SK-N-SH (cell line): Measurements from ENCODE around the gene MRM1. TPM values are rescaled to one million over a fixed set of nuclear protein-coding genes. Genes with fewer than 3 reads are reported as not detected.

Experiments
- CTCF ChIA-PET: fragments of 300-600, 350-600 bp; formaldehyde crosslinking; extraction: SDS; loops from one replicate; lab custom pipeline; 2021; lab: Yijun Ruan, JAX
- POLR2A ChIA-PET: fragments of 350-600 bp; sonication (Branson Sonifier 250); formaldehyde crosslinking; extraction: SDS; loops from one replicate; lab custom pipeline; 2020; ENCODE audit warnings: antibody characterized with exemption, inconsistent platforms; lab: Yijun Ruan, JAX
- DNase-seq: peaks from one replicate; pipeline ENCODE4 v3.0.0; 2012
- H2AFZ ChIP-seq: fragments of 200-600 bp; sonication (generic); 2 replicates; pipeline ENCODE4 v1.8.1; 2016; ENCODE audit warnings: antibody characterized with exemption, mild to moderate bottlenecking, low read depth
- H3F3A ChIP-seq: fragments of 200-600 bp; sonication (generic); replicated peaks from 2 replicates; pipeline ENCODE3; 2016; ENCODE audit warnings: antibody characterized with exemption, mild to moderate bottlenecking; ENCODE audit not compliant: insufficient read depth
- H3K27ac ChIP-seq, 2 experiments: fragments of 200-500 bp in 1 of 2; fragments of 200-600 bp in 1 of 2; sonication (Bioruptor generic) in 1 of 2; sonication (generic), shearing (Covaris generic) in 1 of 2; 2 replicates each; pipeline versions ENCODE4 v1.5.1 to v1.6.1; 2014 to 2016; ENCODE audit warnings: low read depth in 2 of 2, inconsistent platforms in 1 of 2, low read length in 1 of 2, mild to moderate bottlenecking in 1 of 2, mixed read lengths in 1 of 2
- H3K27me3 ChIP-seq: fragments of 200-600 bp; sonication (generic), shearing (Covaris generic); 2 replicates; pipeline ENCODE4 v1.6.1; 2016; ENCODE audit warnings: mixed run types; ENCODE audit not compliant: insufficient read depth
- H3K36me3 ChIP-seq, 2 experiments: fragments of 200-500 bp in 1 of 2; fragments of 200-600 bp in 1 of 2; sonication (Bioruptor generic) in 1 of 2; sonication (generic) in 1 of 2; replicated peaks in 1 of 2; 2 replicates each; pipeline versions ENCODE3 to v1.5.1; 2014 to 2016; ENCODE audit warnings: low read length in 1 of 2, mild to moderate bottlenecking in 1 of 2; ENCODE audit not compliant: insufficient read depth in 2 of 2, control insufficient read depth in 1 of 2
- H3K4me1 ChIP-seq, 2 experiments: fragments of 200-500 bp in 1 of 2; fragments of 200-600 bp in 1 of 2; sonication (Bioruptor generic) in 1 of 2; sonication (generic), shearing (Covaris generic) in 1 of 2; 2 replicates each; pipeline versions ENCODE4 v1.5.1 to v1.6.1; 2014 to 2016; ENCODE audit warnings: low read depth in 1 of 2, low read length in 1 of 2, mixed run types in 1 of 2; ENCODE audit not compliant: insufficient read depth in 2 of 2, control insufficient read depth in 1 of 2
- H3K4me2 ChIP-seq: fragments of 200-600 bp; sonication (generic), shearing (Covaris generic); 2 replicates; pipeline ENCODE4 v1.6.1; 2017; ENCODE audit warnings: mixed run types
- H3K4me3 ChIP-seq, 2 experiments: fragments of 200-500 bp in 1 of 2; fragments of 200-600 bp in 1 of 2; sonication (Bioruptor generic) in 1 of 2; sonication (generic), shearing (Covaris generic) in 1 of 2; 2 replicates each; pipeline versions ENCODE4 v1.5.1 to v1.8.1; 2014 to 2016; ENCODE audit warnings: low read depth in 2 of 2, inconsistent platforms in 1 of 2, low read length in 1 of 2, mild to moderate bottlenecking in 1 of 2, mixed read lengths in 1 of 2, moderate library complexity in 1 of 2
- H3K79me2 ChIP-seq: fragments of 200-600 bp; sonication (generic); 2 replicates; pipeline ENCODE4 v1.8.1; 2017; ENCODE audit warnings: mild to moderate bottlenecking; ENCODE audit not compliant: insufficient read depth
- H3K9ac ChIP-seq: fragments of 200-600 bp; sonication (generic); 2 replicates; pipeline ENCODE4 v1.6.1; 2017; ENCODE audit warnings: mixed run types
- H3K9me2 ChIP-seq: fragments of 200-600 bp; sonication (generic); 2 replicates; pipeline ENCODE4 v1.6.1; 2017; ENCODE audit warnings: mixed run types
- H3K9me3 ChIP-seq: fragments of 200-600 bp; sonication (generic); 2 replicates; pipeline ENCODE4 v1.6.1; 2017; ENCODE audit warnings: mixed run types, mild to moderate bottlenecking, moderate library complexity
- H4K20me1 ChIP-seq: fragments of 200-600 bp; sonication (generic); 2 replicates; pipeline ENCODE4 v1.6.1; 2017; ENCODE audit warnings: mild to moderate bottlenecking, mixed run types; ENCODE audit not compliant: insufficient read depth
- CTCF ChIP-seq: fragments of 200-600 bp; sonication (generic); IDR thresholded peaks from 2 replicates; pipeline ENCODE4 v1.6.1; 2017; ENCODE audit warnings: antibody characterized with exemption, mild to moderate bottlenecking, moderate library complexity
- EP300 ChIP-seq, 2 experiments: IDR thresholded peaks; 2 replicates each; pipeline versions ENCODE4 v1.4.0 to v1.6.1; 2012; ENCODE audit warnings: borderline replicate concordance in 1 of 2, low read depth in 1 of 2, low read length in 1 of 2
- EZH2phosphoT487 ChIP-seq: fragments of 200-600 bp; sonication (generic); IDR thresholded peaks from 2 replicates; pipeline ENCODE4 v1.6.1; 2017; ENCODE audit warnings: low read depth, mixed run types, mild to moderate bottlenecking, antibody characterized with exemption, moderate library complexity, borderline replicate concordance
- FOSL2 ChIP-seq: IDR thresholded peaks from 2 replicates; pipeline ENCODE4 v1.4.0; 2012; ENCODE audit warnings: low read depth, mild to moderate bottlenecking, moderate library complexity, borderline replicate concordance
- FOXJ3 ChIP-seq: sonication (generic); formaldehyde crosslinking; IDR thresholded peaks from 2 replicates; pipeline ENCODE4 v1.5.1; 2020; ENCODE audit warnings: mild to moderate bottlenecking, missing genetic modification reagents
- MAX ChIP-seq: IDR thresholded peaks from 2 replicates; pipeline ENCODE4 v1.4.0; 2012; ENCODE audit warnings: low read depth
- RCOR1 ChIP-seq: fragments of 150-350 bp; IDR thresholded peaks from 2 replicates; pipeline ENCODE4 v1.6.1; 2017; ENCODE audit warnings: antibody characterized with exemption, low read length
- SIN3A ChIP-seq: IDR thresholded peaks from 2 replicates; pipeline ENCODE4 v1.6.1; 2012; ENCODE audit warnings: low read depth, mild to moderate bottlenecking, low read length, moderate library complexity, borderline replicate concordance
- SMC3 ChIP-seq: IDR thresholded peaks from 2 replicates; pipeline ENCODE4 v1.6.1; 2012; ENCODE audit warnings: low read depth, low read length, improper control_type of control experiment
- TCF12 ChIP-seq: IDR thresholded peaks from 2 replicates; pipeline ENCODE4 v1.4.0; 2012
- WGBS: methylation state at CpG from one replicate; pipeline ENCODE4 v1.1.6; 2017; ENCODE audit warnings: low lambda C conversion rate; 5-methylcytosine and 5-hydroxymethylcytosine counted together
- polyA plus RNA-seq, 3 experiments: library from polyadenylated mRNA; depleted of rRNA; stranded (reverse); fragments of >200 nt; gene quantifications; 2 replicates each; pipeline ENCODE4 v1.2.3, GENCODE V29; 2012
- TF ChIP-seq, protein P1 (sequence below): fragments of 150-350 bp; IDR thresholded peaks from 2 replicates; pipeline ENCODE4 v1.6.1; 2016; ENCODE audit warnings: mild to moderate bottlenecking, low read depth, low read length
- TF ChIP-seq, protein P2 (sequence below): IDR thresholded peaks from 2 replicates; pipeline ENCODE4 v1.4.0; 2012; ENCODE audit warnings: low read depth, borderline replicate concordance

Gene MRM1
- polyA plus RNA-seq, 1 of the 3 experiments (the other 2 are of a cell fraction) = 9.8 TPM

DNA sequence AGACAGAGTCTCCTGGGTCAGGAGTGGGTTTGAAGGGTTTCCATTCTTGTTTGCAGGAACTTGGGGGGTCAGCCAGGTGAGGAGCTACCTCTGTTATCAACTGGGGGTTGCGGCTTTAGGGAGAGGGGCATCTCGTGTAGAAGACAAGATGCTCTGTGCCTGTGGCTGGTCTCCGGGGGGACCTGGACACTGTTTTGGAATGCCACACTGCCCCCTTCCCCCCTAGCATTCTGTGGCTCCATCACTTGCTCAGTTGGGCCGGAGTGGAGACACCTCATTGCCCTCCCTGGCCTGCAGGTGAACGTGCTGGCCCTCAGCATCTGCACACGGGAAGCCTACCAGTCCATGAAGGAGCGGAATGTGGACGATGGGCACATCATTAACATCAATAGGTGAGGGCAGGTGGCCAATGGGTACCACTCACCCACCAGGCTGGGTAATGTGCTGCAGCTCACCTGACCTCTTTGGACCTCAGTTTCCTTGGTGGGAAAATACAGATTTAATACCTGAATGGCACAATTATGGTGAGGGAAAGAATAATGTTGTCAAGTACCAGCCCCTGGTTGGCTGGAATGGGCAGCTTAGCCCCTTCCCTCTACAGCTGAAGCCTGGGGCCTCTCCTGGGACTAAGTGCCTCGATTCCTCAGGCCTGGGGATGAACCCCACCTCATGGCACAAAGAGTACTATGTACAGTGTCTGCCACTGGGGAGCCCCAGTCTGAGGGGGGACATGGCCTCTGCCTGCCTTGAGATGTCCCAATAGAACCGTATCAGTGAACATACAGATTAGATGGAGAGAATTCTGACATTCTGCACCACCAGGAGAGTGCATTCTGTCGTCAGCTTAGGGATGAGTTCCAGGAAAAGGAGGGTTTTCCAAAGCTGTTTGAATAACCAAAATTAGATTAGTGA is 3.3 kb upstream of the MRM1 start:
- peaks cover 0 to 19% of the 10 kb centered on the region in 2 experiments; a peak in 1 of 4 replicates for H3K4me1 ChIP-seq
- WGBS = 90% methylated on average over 9 of the region's 11 CpGs
- no peaks in the 10 kb centered on the region for H3K9me3 ChIP-seq

More for the DNA sequence above, 3.3 kb upstream of the MRM1 start:
- POLR2A ChIA-PET = no interaction called here
- Histone ChIP-seq H3K27me3 (no peaks in the 10 kb centered on the region), H3K27ac (no peak overlapping the region), H3F3A (peaks cover 10% of the 10 kb centered on the region), H3K36me3 (peaks cover 0 to 11% of the 10 kb centered on the region in 2 experiments), H4K20me1 (no peaks in the 10 kb centered on the region), H3K4me2 (no peak overlapping the region), H3K79me2 (peaks cover 19% of the 10 kb centered on the region; the same call in 1 of the 2 replicates), H3K4me3 (no peak overlapping the region), H3K9me2 (no peaks in the 10 kb centered on the region), H3K9ac (no peak overlapping the region), H2AFZ (no peak overlapping the region)
- TF ChIP-seq SMC3 = no peak
- TF ChIP-seq FOXJ3 (CRISPR knock-in tag) = no peak
- no peak for TF ChIP-seq EP300 (IDR thresholded peaks at IDR 0.05; ENCODE audit: borderline replicate concordance in 1 of 2, low read depth in 1 of 2, low read length in 1 of 2)
- no peak for TF ChIP-seq FOSL2
- TF ChIP-seq EZH2phosphoT487 = no peak
- TF ChIP-seq, protein P1, sequence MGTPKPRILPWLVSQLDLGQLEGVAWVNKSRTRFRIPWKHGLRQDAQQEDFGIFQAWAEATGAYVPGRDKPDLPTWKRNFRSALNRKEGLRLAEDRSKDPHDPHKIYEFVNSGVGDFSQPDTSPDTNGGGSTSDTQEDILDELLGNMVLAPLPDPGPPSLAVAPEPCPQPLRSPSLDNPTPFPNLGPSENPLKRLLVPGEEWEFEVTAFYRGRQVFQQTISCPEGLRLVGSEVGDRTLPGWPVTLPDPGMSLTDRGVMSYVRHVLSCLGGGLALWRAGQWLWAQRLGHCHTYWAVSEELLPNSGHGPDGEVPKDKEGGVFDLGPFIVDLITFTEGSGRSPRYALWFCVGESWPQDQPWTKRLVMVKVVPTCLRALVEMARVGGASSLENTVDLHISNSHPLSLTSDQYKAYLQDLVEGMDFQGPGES = no peak
- no peak for TF ChIP-seq RCOR1
- TF ChIP-seq SIN3A = no peak
- no peak for TF ChIP-seq TCF12
- no peak for TF ChIP-seq CTCF
- TF ChIP-seq, protein P2, sequence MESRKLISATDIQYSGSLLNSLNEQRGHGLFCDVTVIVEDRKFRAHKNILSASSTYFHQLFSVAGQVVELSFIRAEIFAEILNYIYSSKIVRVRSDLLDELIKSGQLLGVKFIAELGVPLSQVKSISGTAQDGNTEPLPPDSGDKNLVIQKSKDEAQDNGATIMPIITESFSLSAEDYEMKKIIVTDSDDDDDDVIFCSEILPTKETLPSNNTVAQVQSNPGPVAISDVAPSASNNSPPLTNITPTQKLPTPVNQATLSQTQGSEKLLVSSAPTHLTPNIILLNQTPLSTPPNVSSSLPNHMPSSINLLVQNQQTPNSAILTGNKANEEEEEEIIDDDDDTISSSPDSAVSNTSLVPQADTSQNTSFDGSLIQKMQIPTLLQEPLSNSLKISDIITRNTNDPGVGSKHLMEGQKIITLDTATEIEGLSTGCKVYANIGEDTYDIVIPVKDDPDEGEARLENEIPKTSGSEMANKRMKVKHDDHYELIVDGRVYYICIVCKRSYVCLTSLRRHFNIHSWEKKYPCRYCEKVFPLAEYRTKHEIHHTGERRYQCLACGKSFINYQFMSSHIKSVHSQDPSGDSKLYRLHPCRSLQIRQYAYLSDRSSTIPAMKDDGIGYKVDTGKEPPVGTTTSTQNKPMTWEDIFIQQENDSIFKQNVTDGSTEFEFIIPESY = no peak
- no peak for TF ChIP-seq MAX
- CTCF ChIA-PET = interaction anchor here (1.0 to 1.4 kb wide), 2 partner anchors 27 to 31 kb away, joined by 3 read pairs; no protein-coding TSS in a partner anchor
- DNase-seq = no peak
